GM06990 (cell line): ENCODE data around the gene PRKRA.
"Not testable (repeated sequence)": the region's sequence is repeated elsewhere in the genome, so short reads cannot be mapped to it uniquely, and the experiment has no call there.

ENCODE experiments used
- DNase-seq: peaks from one replicate; pipeline ENCODE4 v3.0.0-alpha.2; 2011; ENCODE audit not compliant: insufficient read length; ENCODE audit errors: extremely low read depth
- H3K27me3 ChIP-seq: replicated peaks from 2 replicates; pipeline ENCODE4 v1.6.0; 2011; ENCODE audit warnings: low read length; ENCODE audit not compliant: control insufficient read depth, insufficient read depth
- H3K36me3 ChIP-seq: 2 replicates; pipeline ENCODE4 v1.5.1; 2011; ENCODE audit warnings: low read length; ENCODE audit not compliant: control insufficient read depth, insufficient read depth
- H3K4me3 ChIP-seq: replicated peaks from 2 replicates; pipeline ENCODE4 v1.5.1; 2011; ENCODE audit warnings: low read depth, mild to moderate bottlenecking, control low read depth, low read length
- CTCF ChIP-seq: IDR thresholded peaks from 2 replicates; pipeline ENCODE4 v1.5.1; 2011; ENCODE audit warnings: low read length, control low read depth, mild to moderate bottlenecking, inconsistent platforms; ENCODE audit not compliant: insufficient read depth, poor library complexity, severe bottlenecking

The PRKRA gene

GRCh38 chr2:178474560-178474959 is 23.6 kb upstream of the PRKRA start:
- Histone ChIP-seq H3K36me3 (no peaks in the 10 kb centered on the region), H3K4me3 (no peak overlapping the region), H3K27me3 (no peaks in the 10 kb centered on the region)
- DNase-seq: no peak
- TF ChIP-seq CTCF: no peak

- TF ChIP-seq CTCF: no peak
- no peak for DNase-seq
- Histone ChIP-seq H3K4me3 (no peak overlapping the region), H3K36me3 (no peaks in the 10 kb centered on the region), H3K27me3 (no peaks in the 10 kb centered on the region)
These were observed 23.0 kb upstream of the PRKRA start for GRCh38 chr2:178473931-178474330.

- no peak for DNase-seq
- Histone ChIP-seq H3K36me3 (no peaks in the 10 kb centered on the region; the same call in 1 of the 2 replicates), H3K27me3 (no peaks in the 10 kb centered on the region), H3K4me3 (no peak overlapping the region)
- no peak for TF ChIP-seq CTCF
These were observed 22.4 kb upstream of the PRKRA start for GRCh38 chr2:178473373-178473772.

GRCh38 chr2:178471313-178471712 is 20.3 kb upstream of the PRKRA start:
- H3K4me3 ChIP-seq, H3K36me3 ChIP-seq, H3K27me3 ChIP-seq, DNase-seq: not testable (repeated sequence)

- no peaks in the 10 kb centered on the region for H3K27me3 ChIP-seq
- no peak for TF ChIP-seq CTCF
- no peak for DNase-seq
- H3K36me3 ChIP-seq: no peaks in the 10 kb centered on the region; the same call in none of the 2 replicates
- no peak overlapping the region for H3K4me3 ChIP-seq
These were observed 18.4 kb upstream of the PRKRA start for GRCh38 chr2:178469219-178469849.

GRCh38 chr2:178457390-178457886 is 6.5 kb upstream of the PRKRA start:
- H3K36me3 ChIP-seq: no peaks in the 10 kb centered on the region
- H3K27me3 ChIP-seq: no peaks in the 10 kb centered on the region
- no peak overlapping the region for H3K4me3 ChIP-seq
- no peak for DNase-seq
- TF ChIP-seq CTCF: no peak
